A673 (cell line): ENCODE measurements around the gene GOLPH3. TPM values are rescaled to one million over a fixed set of nuclear protein-coding genes. Genes with fewer than 3 reads are reported as not detected.
A peak's percentile ranks its signal among the peaks of the same experiment; 100 is the strongest.

Source experiments
- BruUV-seq: library from RNA; stranded (reverse); fragments of 400-500 nt; replicated peaks from 2 replicates; lab custom pipeline; 2021; lab: Mats Ljungman, UMichigan
- CTCF ChIA-PET: fragments of 300-600 bp; sonication (Branson Sonifier 250); formaldehyde crosslinking; loops from one replicate; lab custom pipeline; 2022; ENCODE audit warnings: antibody characterized with exemption; lab: Charles Lee
- POLR2A ChIA-PET: fragments of 300-600 bp; sonication (Branson Sonifier 250); formaldehyde crosslinking; loops from one replicate; lab custom pipeline; 2022; ENCODE audit warnings: antibody characterized with exemption; ENCODE audit not compliant: low non-redundant PET; lab: Charles Lee
- DNase-seq: peaks from one replicate; pipeline ENCODE4 v3.0.0-alpha.2; 2015; ENCODE audit warnings: low spot score
- H3K27ac ChIP-seq: fragments of 200-600 bp; sonication (generic); 2 replicates; pipeline ENCODE4 v1.5.1; 2016; ENCODE audit warnings: mixed run types, low read depth, mild to moderate bottlenecking, mixed read lengths, antibody characterized with exemption, low read length; ENCODE audit not compliant: poor library complexity, severe bottlenecking
- H3K27me3 ChIP-seq: fragments of 200-600 bp; sonication (generic); replicated peaks from 2 replicates; pipeline ENCODE4 v1.6.1; 2017; ENCODE audit warnings: mixed run types, low read depth, mild to moderate bottlenecking, mixed read lengths, antibody characterized with exemption, low read length; ENCODE audit not compliant: insufficient read depth, poor library complexity
- H3K36me3 ChIP-seq: fragments of 200-600 bp; sonication (generic); 2 replicates; pipeline ENCODE4 v1.6.1; 2016; ENCODE audit warnings: mixed run types, mild to moderate bottlenecking, mixed read lengths, antibody characterized with exemption, low read length; ENCODE audit not compliant: insufficient read depth, poor library complexity, severe bottlenecking
- H3K4me1 ChIP-seq: fragments of 200-600 bp; sonication (generic); 2 replicates; pipeline ENCODE4 v1.6.1; 2017; ENCODE audit warnings: mixed run types, mild to moderate bottlenecking, mixed read lengths, antibody characterized with exemption, low read length; ENCODE audit not compliant: insufficient read depth, poor library complexity, severe bottlenecking
- H3K4me3 ChIP-seq: fragments of 200-600 bp; sonication (generic); 2 replicates; pipeline ENCODE4 v1.5.1; 2016; ENCODE audit warnings: low read depth, mixed run types, mild to moderate bottlenecking, mixed read lengths, low read length; ENCODE audit not compliant: poor library complexity, severe bottlenecking
- H3K9me3 ChIP-seq: fragments of 200-600 bp; sonication (generic); 2 replicates; pipeline ENCODE4 v1.6.1; 2016; ENCODE audit warnings: mixed run types, low read depth, mild to moderate bottlenecking, mixed read lengths, antibody characterized with exemption, low read length; ENCODE audit not compliant: poor library complexity, severe bottlenecking
- CTCF ChIP-seq: fragments of 300-800, 200-600 bp; sonication (generic); conservative IDR thresholded peaks from 2 replicates; pipeline ENCODE4 v1.5.1; 2017; ENCODE audit warnings: low read depth, mild to moderate bottlenecking, antibody characterized with exemption, low read length, moderate library complexity, mixed read lengths
- EZH2 ChIP-seq: fragments of 200-600 bp; sonication (generic); IDR thresholded peaks from 2 replicates; pipeline ENCODE4 v1.6.1; 2017; ENCODE audit warnings: borderline replicate concordance, low read depth, mild to moderate bottlenecking, mixed read lengths, antibody characterized with exemption, low read length; ENCODE audit not compliant: poor library complexity, severe bottlenecking
- intact Hi-C: fragments of 100-400 bp; cut with micrococcal nuclease; formaldehyde crosslinking; loops from one replicate; pipeline ENCODE4 v1.10.0; 2022; ENCODE audit not compliant: unreplicated experiment
- total RNA-seq: library from RNA; stranded (reverse); gene quantifications from 2 replicates; pipeline ENCODE4 v1.2.3, GENCODE V29; 2021

Gene GOLPH3
- total RNA-seq, 1 experiment from 2014 or later, result 64.6 TPM

GRCh38 chr5:32130865-32131264 lies 43.3 kb downstream of the GOLPH3 start:
- Histone ChIP-seq H3K27me3 (no peaks in the 10 kb centered on the region), H3K27ac (no peak overlapping the region), H3K4me1 (peaks cover 23% of the 10 kb centered on the region), H3K4me3 (no peak overlapping the region), H3K9me3 (no peaks in the 10 kb centered on the region), H3K36me3 (peaks cover 21% of the 10 kb centered on the region)
- ChIA-PET POLR2A (no interaction called here), CTCF (no interaction called here)
- BruUV-seq, result no TSS peak
- TF ChIP-seq EZH2, result no peak
- TF ChIP-seq CTCF, result no peak
- peak; percentile 55 for DNase-seq
- intact Hi-C loops, result no loop called here

- ChIA-PET CTCF (no interaction called here), POLR2A (no interaction called here)
- TF ChIP-seq CTCF (no peak), EZH2 (no peak)
- peaks cover 22% of the 10 kb centered on the region for H3K36me3 ChIP-seq
- no peaks in the 10 kb centered on the region for H3K27me3 ChIP-seq
- no peaks in the 10 kb centered on the region for H3K9me3 ChIP-seq
- no TSS peak for BruUV-seq
- no peak overlapping the region for H3K27ac ChIP-seq
- intact Hi-C loops, result no loop called here
- no peak for DNase-seq
- H3K4me1 ChIP-seq, result peaks cover 33% of the 10 kb centered on the region
- H3K4me3 ChIP-seq, result no peak overlapping the region
Observed at GRCh38 chr5:32129074-32129598, 45.0 kb downstream of the GOLPH3 start.

- BruUV-seq, result no TSS peak
- Histone ChIP-seq H3K27me3 (no peaks in the 10 kb centered on the region), H3K4me3 (no peak overlapping the region), H3K9me3 (no peaks in the 10 kb centered on the region), H3K36me3 (peaks cover 22% of the 10 kb centered on the region), H3K4me1 (peaks cover 47% of the 10 kb centered on the region), H3K27ac (no peak overlapping the region)
- TF ChIP-seq EZH2, result no peak
- no peak for TF ChIP-seq CTCF
- peak; percentile 35 for DNase-seq
- ChIA-PET CTCF (interaction anchor here (0.6 kb wide), 1 partner anchor 43 kb away, joined by 3 read pairs; no protein-coding TSS in a partner anchor), POLR2A (no interaction called here)
- intact Hi-C loops, result no loop called here
Observed at GRCh38 chr5:32127711-32128110, 46.4 kb downstream of the GOLPH3 start.
